Stimulated activated CD4-positive, alpha-beta T cell treated with anti-CD3 and anti-CD28 coated beads, Interleukin-2, amount 100 ng/mL, for 48 hours (primary cell): ENCODE measurements around the gene SLC6A6.

ENCODE experiments used
- DNase-seq, 2 donors: peaks; one replicate each; pipeline ENCODE4 v3.0.0-alpha.2; 2020

The SLC6A6 gene

GRCh38 chr3:14402304-14402811 is at the start of gene SLC6A6:
TSS of gene SLC6A6 (plus strand) at chr3:14402606. CDS start at chr3:14443635, 41,029 bp downstream.
- DNase-seq, result peak; percentile 88 to 91

DNA sequence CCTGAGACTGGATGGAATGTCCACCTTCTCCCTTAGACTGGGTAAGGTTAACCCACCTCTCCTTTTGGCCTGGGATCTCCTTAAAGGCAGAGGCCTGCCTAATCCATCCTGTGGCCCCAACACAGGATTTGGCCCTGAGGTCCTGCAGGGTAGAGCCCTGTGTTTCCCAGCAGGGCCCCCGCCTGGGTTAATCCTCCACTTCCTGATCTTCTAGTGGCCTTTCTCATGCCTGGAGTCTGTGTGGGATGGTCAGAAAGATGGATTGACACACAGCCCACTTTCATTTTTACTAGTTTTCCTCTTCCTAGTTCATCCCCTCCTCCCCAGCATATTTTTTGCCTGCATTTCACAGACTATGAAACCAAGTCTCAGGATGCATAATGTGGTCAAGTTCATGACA is 48.9 kb upstream of the SLC6A6 start:
- no peak for DNase-seq

- DNase-seq, result no peak
These were observed 44.9 kb upstream of the SLC6A6 start for GRCh38 chr3:14357463-14357862.

DNA sequence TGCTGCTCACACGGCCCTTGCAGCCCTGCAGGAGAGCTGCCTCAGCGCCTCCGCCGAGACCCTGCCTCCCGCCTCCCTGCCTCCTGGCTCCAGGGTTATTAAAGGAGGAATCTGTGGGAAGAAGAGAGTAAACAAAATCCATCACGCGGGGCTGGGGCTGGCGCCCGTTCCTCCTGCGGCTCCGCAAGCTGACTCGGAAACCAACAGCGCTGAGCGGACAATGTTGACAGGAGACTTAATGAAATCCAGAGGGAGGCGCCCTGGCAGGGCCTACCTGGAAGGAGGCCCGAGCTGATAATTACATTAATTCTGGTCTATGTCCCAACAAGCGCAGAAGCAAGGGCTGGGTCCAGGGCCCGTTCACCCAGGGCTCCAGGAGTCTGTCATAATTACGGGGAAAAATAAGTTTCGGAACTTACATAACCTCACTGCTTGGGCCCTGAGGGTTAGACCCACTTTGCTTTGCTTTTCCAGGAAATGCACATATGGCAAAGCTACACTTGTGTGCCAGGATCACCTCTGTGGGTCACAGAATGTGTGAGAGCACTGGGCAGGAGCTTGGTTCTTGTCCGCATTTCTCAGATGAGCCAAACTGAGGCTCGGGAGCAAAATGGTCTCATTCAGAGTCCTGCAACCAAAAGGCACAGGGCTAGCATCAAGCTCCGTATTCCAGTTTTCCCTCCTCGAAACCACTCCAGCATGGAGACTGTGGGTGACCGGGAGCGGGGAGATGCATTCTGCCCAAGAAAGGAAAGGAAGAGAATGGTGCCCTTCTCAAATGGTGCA is 43.8 kb upstream of the SLC6A6 start:
- DNase-seq, result no peak

- DNase-seq, result no peak
These were observed 43.1 kb upstream of the SLC6A6 start for GRCh38 chr3:14359348-14359747.

- DNase-seq, result no peak
These were observed 42.1 kb upstream of the SLC6A6 start for GRCh38 chr3:14360123-14360881.

GRCh38 chr3:14361068-14361677 is 41.2 kb upstream of the SLC6A6 start:
- no peak for DNase-seq

DNA sequence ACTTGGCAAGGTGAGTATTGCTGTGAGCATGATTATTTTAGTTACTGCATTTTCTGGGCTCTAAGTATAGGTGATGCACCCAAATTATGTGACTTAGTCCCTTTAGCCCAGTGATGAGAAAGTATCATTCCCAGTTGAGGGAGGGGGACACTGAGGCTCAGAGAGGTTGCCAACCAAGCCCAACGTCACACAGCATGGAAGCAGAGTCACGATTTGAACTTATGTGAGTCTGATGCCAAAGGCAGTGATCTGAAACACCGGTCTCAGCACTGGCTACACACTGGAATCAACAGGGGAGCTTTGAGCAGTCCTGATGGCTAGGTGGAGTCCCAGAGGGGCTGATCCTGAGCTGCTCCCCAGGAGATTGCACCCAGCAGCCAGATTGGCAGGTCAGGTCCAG is 39.5 kb upstream of the SLC6A6 start:
- no peak for DNase-seq

GRCh38 chr3:14363379-14363778 is 39.0 kb upstream of the SLC6A6 start:
- no peak for DNase-seq

- no peak for DNase-seq
These were observed 38.4 kb upstream of the SLC6A6 start for GRCh38 chr3:14363991-14364390.

GRCh38 chr3:14364580-14365292 is 37.7 kb upstream of the SLC6A6 start:
- no peak for DNase-seq

GRCh38 chr3:14366248-14366647 is 36.2 kb upstream of the SLC6A6 start:
- no peak for DNase-seq

DNA sequence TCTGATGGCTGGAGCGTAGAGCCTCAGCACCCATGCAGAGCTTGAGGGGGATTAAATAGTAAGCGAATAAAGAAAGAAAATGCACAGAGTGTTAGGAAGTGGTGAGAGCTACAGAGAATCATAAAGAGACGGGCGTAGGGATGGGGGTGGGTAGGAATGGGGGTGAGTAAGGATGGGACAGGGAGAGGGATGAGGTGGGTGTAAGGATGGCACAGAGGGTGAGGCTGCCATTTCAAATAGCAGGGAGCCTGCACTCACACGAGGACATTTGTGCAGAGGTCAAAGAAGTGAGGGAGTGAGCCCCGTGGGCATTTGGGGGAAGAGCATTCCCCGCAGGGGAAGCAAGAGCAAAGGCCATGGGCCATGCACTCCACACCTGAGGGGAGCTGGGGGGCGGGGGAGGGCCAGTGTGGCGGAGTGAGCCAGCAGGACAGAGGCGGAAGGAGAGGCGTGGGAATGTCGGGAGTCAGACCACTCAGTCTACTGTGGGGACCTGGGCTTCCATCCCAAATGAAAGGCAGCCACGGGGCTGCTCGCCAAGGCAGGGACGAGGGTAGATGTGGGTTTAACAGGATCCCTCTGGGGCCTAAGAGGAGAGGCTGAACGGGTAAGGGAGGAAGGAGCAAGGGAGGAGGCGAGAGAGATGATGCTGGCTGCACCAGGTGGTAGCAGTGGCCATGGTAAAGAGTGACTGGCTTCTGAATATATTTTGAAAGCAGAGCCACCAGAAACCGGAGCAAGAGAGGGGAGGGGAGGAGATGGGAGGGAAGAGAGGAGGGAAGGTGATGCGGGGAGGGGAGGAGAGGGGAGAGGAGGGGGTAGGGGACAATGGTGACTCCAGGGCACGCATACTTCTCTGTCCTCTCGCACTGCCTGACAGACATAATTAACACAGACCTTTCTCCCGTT is 35.2 kb upstream of the SLC6A6 start:
- DNase-seq, result no peak

DNA sequence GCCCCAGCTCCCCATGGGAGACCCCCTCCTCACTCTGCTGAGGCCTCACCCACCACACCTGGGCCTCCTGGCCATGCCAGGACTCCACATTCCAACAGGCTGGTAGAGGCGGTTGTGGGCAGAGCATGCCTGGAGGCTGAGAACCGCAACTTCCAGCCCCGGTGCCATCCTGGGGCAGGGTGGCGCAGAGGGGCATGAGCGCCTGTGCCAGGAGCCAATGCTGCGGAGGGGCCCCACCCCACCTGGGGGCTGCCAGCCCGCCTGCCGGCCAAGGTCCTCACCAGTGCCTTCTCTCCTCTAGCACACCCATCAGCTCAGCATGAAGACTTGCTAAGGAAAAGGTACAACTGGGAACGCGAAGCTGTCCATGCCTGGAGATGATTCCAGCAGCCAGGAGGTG is 34.3 kb upstream of the SLC6A6 start:
- no peak for DNase-seq

DNA sequence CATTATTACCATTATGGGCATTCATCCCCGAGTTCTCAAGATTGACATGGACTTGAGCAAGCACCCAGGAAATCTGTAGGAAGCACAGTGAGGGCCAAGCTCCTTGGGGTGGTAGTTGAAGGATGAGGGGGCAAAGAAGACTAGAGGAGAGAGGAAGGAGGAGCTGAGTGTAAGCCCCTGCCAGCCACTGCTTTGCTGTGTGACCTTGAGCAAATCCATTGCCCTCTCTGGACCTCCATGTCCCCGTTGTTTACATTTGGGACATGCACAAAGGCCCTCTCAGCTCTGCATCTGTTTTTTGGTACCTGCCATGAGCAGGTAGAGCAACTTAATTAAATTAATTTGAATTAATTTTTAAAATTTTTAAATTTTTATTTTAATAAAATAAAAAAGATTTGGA is 33.5 kb upstream of the SLC6A6 start:
- DNase-seq, result no peak

DNA sequence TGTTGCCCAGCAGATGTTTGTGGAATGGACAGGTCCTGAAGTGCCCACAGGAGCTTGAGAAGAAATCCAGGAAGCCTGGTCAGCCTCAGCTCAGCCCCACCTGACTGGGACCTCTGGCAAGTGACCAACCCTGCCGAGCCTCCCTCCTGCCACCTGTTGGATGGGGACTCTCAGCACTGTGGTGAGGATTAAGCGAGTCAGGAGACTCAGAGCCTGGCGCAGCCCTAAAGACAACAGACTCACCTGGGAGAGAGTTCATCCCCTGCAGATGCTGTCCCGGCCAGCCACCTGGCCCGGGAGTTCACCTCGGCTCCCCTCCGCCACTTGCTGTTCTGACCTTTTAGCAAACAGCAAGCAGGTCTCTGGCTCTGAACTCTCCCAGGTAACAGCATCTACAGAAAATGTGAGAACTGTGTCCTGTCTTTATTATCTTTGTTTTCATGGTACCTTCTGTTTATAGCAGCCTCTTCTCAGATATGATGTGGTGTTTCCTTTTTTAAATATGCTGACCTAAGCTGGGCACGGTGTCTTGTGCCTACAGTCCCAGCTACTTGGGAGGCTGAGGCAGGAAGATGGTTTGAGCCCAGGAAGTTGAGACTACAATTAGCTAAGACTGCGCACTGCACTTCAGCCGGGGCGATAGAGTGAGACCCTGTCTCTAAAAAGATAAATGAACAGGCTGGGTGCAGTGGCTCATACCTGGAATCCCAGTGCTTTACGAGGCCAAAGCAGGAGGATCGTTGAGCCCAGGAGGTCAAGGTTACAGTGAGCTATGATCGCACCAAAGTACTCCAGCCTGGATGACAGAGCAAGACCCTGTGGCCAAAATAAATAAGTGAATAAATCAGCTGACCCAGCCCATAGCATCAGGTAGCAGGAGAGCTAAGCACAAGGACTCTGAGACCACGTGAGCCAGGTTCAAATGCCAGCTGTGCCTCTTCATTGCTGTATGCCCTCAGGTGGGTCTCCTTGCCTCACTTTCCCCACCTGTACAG is 32.4 kb upstream of the SLC6A6 start:
- no peak for DNase-seq

GRCh38 chr3:14370720-14371572 is 31.5 kb upstream of the SLC6A6 start:
- DNase-seq, result no peak

DNA sequence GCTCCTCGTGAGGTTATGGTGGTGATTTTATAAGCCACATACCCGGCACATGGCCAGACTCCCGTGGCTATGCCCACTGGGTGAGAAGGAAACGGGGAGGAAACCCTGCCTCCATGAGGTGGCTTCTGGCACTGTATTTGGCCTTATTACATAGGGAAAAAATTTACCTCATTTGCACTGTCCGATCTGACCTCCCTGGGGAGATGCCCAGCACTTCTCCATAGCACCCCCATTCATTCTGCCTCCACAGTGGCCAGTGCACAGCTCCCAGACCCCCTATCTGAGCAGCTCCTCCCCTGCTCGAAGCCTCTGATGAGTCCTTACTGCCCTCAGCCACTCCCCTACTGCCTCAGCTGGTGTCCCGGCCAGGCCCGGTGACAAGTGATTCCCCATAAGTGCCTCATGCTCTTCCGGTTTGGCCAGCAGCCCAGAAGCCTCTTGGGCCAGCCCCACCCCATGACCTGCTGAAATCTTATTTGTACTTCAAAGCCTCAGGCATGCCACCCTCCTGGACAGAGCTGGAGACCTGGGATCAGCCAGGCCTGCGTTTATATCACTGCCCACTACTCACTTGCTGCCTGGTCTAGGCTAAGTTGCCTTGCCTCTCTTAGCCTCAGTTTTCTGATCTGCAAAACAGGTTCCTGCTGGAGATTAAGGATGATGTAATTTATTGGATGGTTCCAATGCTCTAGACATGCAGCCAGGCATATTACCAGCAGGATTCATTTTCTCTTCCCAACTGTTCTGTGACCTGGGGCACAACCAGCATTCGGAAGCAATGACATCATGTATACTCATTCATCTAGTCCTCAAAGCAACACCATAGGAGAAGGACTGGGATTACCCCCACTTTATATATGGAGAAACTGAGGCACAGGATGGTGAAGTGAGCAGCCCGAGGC is 30.6 kb upstream of the SLC6A6 start:
- no peak for DNase-seq

DNA sequence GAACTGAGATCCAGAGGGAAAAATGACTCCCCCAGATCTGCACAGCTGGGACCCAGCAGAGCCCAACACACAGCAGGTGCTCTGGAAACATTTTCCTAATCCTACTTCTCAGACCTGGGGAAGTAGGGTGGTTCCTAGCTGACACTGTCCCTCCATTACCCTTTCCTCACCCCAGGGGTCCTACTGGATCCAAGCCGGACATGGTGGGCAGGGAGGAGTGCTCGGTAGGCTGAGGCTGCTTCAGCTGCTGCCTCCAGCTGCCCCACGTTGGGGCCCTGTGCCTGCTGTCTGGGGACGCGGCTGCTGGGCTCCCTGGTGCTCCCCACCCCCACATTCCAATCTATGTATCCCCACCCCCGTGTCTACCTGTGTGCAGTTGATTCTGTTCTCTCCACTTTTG is 29.8 kb upstream of the SLC6A6 start:
- no peak for DNase-seq
